HEK293 (cell line): ENCODE results near the gene ZC3H12C.

Experiments
- CTCF ChIA-PET: fragments of 350-600 bp; formaldehyde crosslinking; extraction: SDS; loops from one replicate; lab custom pipeline; 2021; ENCODE audit warnings: antibody characterized with exemption; lab: Yijun Ruan, JAX
- POLR2A ChIA-PET: fragments of 300-600 bp; formaldehyde crosslinking; extraction: SDS; loops from one replicate; lab custom pipeline; 2020; ENCODE audit warnings: antibody characterized with exemption, inconsistent platforms; lab: Yijun Ruan, JAX
- H3K27ac ChIP-seq: fragments of 200-500 bp; sonication (Bioruptor generic); 2 replicates; pipeline ENCODE4 v1.5.1; 2014; ENCODE audit warnings: low read depth, low read length, control low read depth, inconsistent platforms; ENCODE audit errors: extremely low read depth
- H3K36me3 ChIP-seq, 2 experiments: fragments of 200-500 bp in 1 of 2; sonication (Bioruptor generic) in 1 of 2; 1 replicate in 1 of 2; 2 replicates in 1 of 2; pipeline ENCODE4 v1.5.1; 2014 to 2017; ENCODE audit warnings: inconsistent platforms in 2 of 2, low read length in 2 of 2; ENCODE audit not compliant: control insufficient read depth in 2 of 2, insufficient read depth in 1 of 2
- H3K4me1 ChIP-seq: fragments of 200-500 bp; sonication (Bioruptor generic); 2 replicates; pipeline ENCODE4 v1.5.1; 2014; ENCODE audit warnings: mild to moderate bottlenecking, low read length, inconsistent platforms; ENCODE audit not compliant: control insufficient read depth, insufficient read depth
- H3K4me3 ChIP-seq: 2 replicates; pipeline ENCODE4 v1.5.1; 2011; ENCODE audit warnings: low read depth, mild to moderate bottlenecking, control low read depth, low read length, moderate library complexity
- H3K9me3 ChIP-seq: fragments of 200-500 bp; sonication (Bioruptor generic); 2 replicates; pipeline ENCODE4 v1.5.1; 2014; ENCODE audit warnings: low read depth, low read length, inconsistent platforms; ENCODE audit not compliant: control insufficient read depth, insufficient read depth
- CTCF ChIP-seq: fragments of 450-650 bp; formaldehyde crosslinking; IDR thresholded peaks from 2 replicates; pipeline ENCODE4 v1.5.1; 2016; ENCODE audit warnings: missing biosample characterization, missing genetic modification characterization
- HOXC10 ChIP-seq: sonication (generic); formaldehyde crosslinking; IDR thresholded peaks from 2 replicates; pipeline ENCODE4 v1.8.1; 2023; ENCODE audit warnings: mild to moderate bottlenecking, missing genetic modification reagents
- IKZF3 ChIP-seq: fragments of 450-650 bp; IDR thresholded peaks from 2 replicates; pipeline ENCODE4 v1.5.0; 2018; ENCODE audit warnings: missing biosample characterization, mild to moderate bottlenecking, missing genetic modification characterization, moderate library complexity
- KLF17 ChIP-seq: fragments of 450-650 bp; formaldehyde crosslinking; IDR thresholded peaks from 2 replicates; pipeline ENCODE4 v1.5.1; 2016; ENCODE audit warnings: missing biosample characterization, missing genetic modification characterization
- KLF8 ChIP-seq: fragments of 450-650 bp; formaldehyde crosslinking; IDR thresholded peaks from 2 replicates; pipeline ENCODE4 v1.5.1; 2016; ENCODE audit warnings: missing biosample characterization, missing genetic modification characterization
- KLF9 ChIP-seq: fragments of 450-650 bp; formaldehyde crosslinking; IDR thresholded peaks from 2 replicates; pipeline ENCODE4 v1.5.1; 2016; ENCODE audit warnings: missing biosample characterization, missing genetic modification characterization, low read depth
- MEIS1 ChIP-seq: sonication (generic); formaldehyde crosslinking; IDR thresholded peaks from 2 replicates; pipeline ENCODE4 v1.8.1; 2022; ENCODE audit warnings: missing genetic modification reagents, mild to moderate bottlenecking, borderline replicate concordance
- TCF7L2 ChIP-seq: IDR thresholded peaks from 2 replicates; pipeline ENCODE4 v1.6.1; 2011; ENCODE audit warnings: low read depth, mild to moderate bottlenecking, inconsistent platforms, low read length, moderate library complexity, borderline replicate concordance
- ZFHX2 ChIP-seq: fragments of 450-650 bp; formaldehyde crosslinking; conservative IDR thresholded peaks from 2 replicates; pipeline ENCODE4 v1.5.1; 2016; ENCODE audit warnings: missing biosample characterization, missing genetic modification characterization
- ZFP3 ChIP-seq: fragments of 450-650 bp; formaldehyde crosslinking; IDR thresholded peaks from 2 replicates; pipeline ENCODE4 v1.5.1; 2016; ENCODE audit warnings: low read depth, missing biosample characterization, missing genetic modification characterization
- ZNF140 ChIP-seq: fragments of 450-650 bp; formaldehyde crosslinking; IDR thresholded peaks from 2 replicates; pipeline ENCODE4 v1.5.1; 2016; ENCODE audit warnings: missing biosample characterization, missing genetic modification characterization
- ZNF175 ChIP-seq: fragments of 450-650 bp; formaldehyde crosslinking; IDR thresholded peaks from 2 replicates; pipeline ENCODE4 v1.5.1; 2016; ENCODE audit warnings: missing biosample characterization, missing genetic modification characterization
- ZNF2 ChIP-seq: fragments of 450-650 bp; formaldehyde crosslinking; IDR thresholded peaks from 2 replicates; pipeline ENCODE4 v1.5.1; 2016; ENCODE audit warnings: missing biosample characterization, missing genetic modification characterization
- ZNF202 ChIP-seq: fragments of 450-650 bp; formaldehyde crosslinking; IDR thresholded peaks from 2 replicates; pipeline ENCODE4 v1.5.1; 2016; ENCODE audit warnings: missing biosample characterization, missing genetic modification characterization, borderline replicate concordance
- ZNF223 ChIP-seq: fragments of 450-650 bp; formaldehyde crosslinking; IDR thresholded peaks from 2 replicates; pipeline ENCODE4 v1.5.1; 2016; ENCODE audit warnings: missing biosample characterization, missing genetic modification characterization
- ZNF24 ChIP-seq: fragments of 450-650 bp; formaldehyde crosslinking; IDR thresholded peaks from 2 replicates; pipeline ENCODE4 v1.5.1; 2016; ENCODE audit warnings: missing biosample characterization, missing genetic modification characterization
- ZNF248 ChIP-seq: fragments of 450-650 bp; formaldehyde crosslinking; IDR thresholded peaks from 2 replicates; pipeline ENCODE4 v1.5.1; 2017; ENCODE audit warnings: missing biosample characterization, missing genetic modification characterization
- ZNF354C ChIP-seq: fragments of 450-650 bp; formaldehyde crosslinking; IDR thresholded peaks from 2 replicates; pipeline ENCODE4 v1.5.1; 2016; ENCODE audit warnings: missing biosample characterization, missing genetic modification characterization, low read depth, borderline replicate concordance
- ZNF37A ChIP-seq: fragments of 450-650 bp; IDR thresholded peaks from 2 replicates; pipeline ENCODE4 v1.5.1; 2018; ENCODE audit warnings: missing biosample characterization, missing genetic modification characterization
- ZNF391 ChIP-seq: fragments of 450-650 bp; formaldehyde crosslinking; IDR thresholded peaks from 2 replicates; pipeline ENCODE4 v1.5.1; 2016; ENCODE audit warnings: low read depth, missing biosample characterization, missing genetic modification characterization, borderline replicate concordance
- ZNF449 ChIP-seq: fragments of 450-650 bp; formaldehyde crosslinking; IDR thresholded peaks from 2 replicates; pipeline ENCODE4 v1.5.1; 2017; ENCODE audit warnings: missing biosample characterization, mild to moderate bottlenecking, missing genetic modification characterization, moderate library complexity
- ZNF501 ChIP-seq: fragments of 450-650 bp; formaldehyde crosslinking; IDR thresholded peaks from 2 replicates; pipeline ENCODE4 v1.5.1; 2016; ENCODE audit warnings: missing biosample characterization, missing genetic modification characterization
- ZNF530 ChIP-seq: fragments of 450-650 bp; formaldehyde crosslinking; IDR thresholded peaks from 2 replicates; pipeline ENCODE4 v1.5.1; 2016; ENCODE audit warnings: low read depth, missing biosample characterization, missing genetic modification characterization
- ZNF664 ChIP-seq: fragments of 450-650 bp; formaldehyde crosslinking; IDR thresholded peaks from 2 replicates; pipeline ENCODE4 v1.5.1; 2016; ENCODE audit warnings: missing biosample characterization, missing genetic modification characterization
- ZNF707 ChIP-seq: fragments of 450-650 bp; formaldehyde crosslinking; IDR thresholded peaks from 2 replicates; pipeline ENCODE4 v1.5.1; 2016; ENCODE audit warnings: missing biosample characterization, missing genetic modification characterization
- ZSCAN16 ChIP-seq: fragments of 450-650 bp; formaldehyde crosslinking; IDR thresholded peaks from 2 replicates; pipeline ENCODE4 v1.5.1; 2016; ENCODE audit warnings: missing biosample characterization, missing genetic modification characterization
- ZSCAN4 ChIP-seq: fragments of 450-650 bp; formaldehyde crosslinking; IDR thresholded peaks from 2 replicates; pipeline ENCODE4 v1.5.1; 2017; ENCODE audit warnings: missing biosample characterization, missing genetic modification characterization

ZC3H12C gene

GRCh38 chr11:110071197-110071596 lies 22.0 kb upstream of the ZC3H12C start:
- Histone ChIP-seq H3K4me3 (no peak overlapping the region), H3K4me1 (peaks cover 3% of the 10 kb centered on the region; the same call in 1 of the 2 replicates), H3K27ac (no peak overlapping the region), H3K9me3 (no peaks in the 10 kb centered on the region), H3K36me3 (no peaks in the 10 kb centered on the region)
- ChIA-PET POLR2A (no interaction called here), CTCF (interaction anchor here (2.2 kb wide), 1 partner anchor 11 kb away, joined by 6 read pairs; no protein-coding TSS in a partner anchor)
- TF ChIP-seq ZNF24 (tag by site-specific recombination) (no peak), HOXC10 (CRISPR knock-in tag) (no peak), ZNF530 (no peak), ZNF248 (no peak), ZNF391 (no peak), ZSCAN16 (tag by site-specific recombination) (no peak)

GRCh38 chr11:110072930-110073329 lies 20.3 kb upstream of the ZC3H12C start:
- ChIA-PET CTCF (no interaction called here), POLR2A (no interaction called here)
- Histone ChIP-seq H3K9me3 (no peaks in the 10 kb centered on the region), H3K27ac (no peak overlapping the region), H3K4me1 (peaks cover 3% of the 10 kb centered on the region; the same call in 1 of the 2 replicates), H3K36me3 (no peaks in the 10 kb centered on the region), H3K4me3 (no peak overlapping the region)
- TF ChIP-seq ZFHX2 (tag by site-specific recombination) (no peak), ZNF501 (tag by site-specific recombination) (no peak), ZNF2 (tag by site-specific recombination) (no peak), ZFP3 (tag by site-specific recombination) (no peak), KLF9 (tag by site-specific recombination) (no peak), TCF7L2 (no peak), MEIS1 (CRISPR knock-in tag) (no peak), ZNF664 (no peak), ZNF175 (tag by site-specific recombination) (no peak), ZNF37A (tag by site-specific recombination) (no peak)

GRCh38 chr11:110074499-110074898 lies 18.7 kb upstream of the ZC3H12C start:
- POLR2A ChIA-PET: no interaction called here
- TF ChIP-seq ZNF202 (tag by site-specific recombination) (no peak), ZNF140 (tag by site-specific recombination) (no peak), IKZF3 (tag by site-specific recombination) (no peak), ZNF354C (tag by site-specific recombination) (no peak), ZNF707 (tag by site-specific recombination) (no peak), ZNF449 (tag by site-specific recombination) (no peak), ZNF2 (tag by site-specific recombination) (no peak), ZSCAN4 (tag by site-specific recombination) (no peak), CTCF (tag by site-specific recombination) (no peak), KLF17 (no peak), ZNF223 (no peak), KLF8 (tag by site-specific recombination) (no peak)

More at GRCh38 chr11:110074499-110074898, 18.7 kb upstream of the ZC3H12C start:
- Histone ChIP-seq H3K4me3 (no peak overlapping the region), H3K9me3 (no peaks in the 10 kb centered on the region), H3K27ac (no peak overlapping the region), H3K4me1 (peaks cover 3% of the 10 kb centered on the region; the same call in 1 of the 2 replicates), H3K36me3 (no peaks in the 10 kb centered on the region)
- CTCF ChIA-PET: no interaction called here
